ENCODE results near the gene UPP2. TPM values are rescaled to one million over a fixed set of nuclear protein-coding genes. Genes with fewer than 3 reads are reported as not detected.

UPP2 gene
- total and polyA plus RNA-seq, 2 of the 13 experiments (the other 11 are each of a cell fraction or from before 2014, with no cell fraction given) = 0.07 to 0.28 TPM

- TF ChIP-seq PAXIP1 (CRISPR knock-in tag; conservative IDR thresholded peaks at IDR 0.05) (peak; percentile 90), KLF11 (CRISPR knock-in tag; IDR thresholded peaks at IDR 0.05) (0 out of 2 replicates have a peak, but pooled peaks have one; percentile 46), ZNF225 (CRISPR knock-in tag; IDR thresholded peaks at IDR 0.05) (no peak), ZFP36L1 (CRISPR knock-in tag; IDR thresholded peaks at IDR 0.05) (no peak), ZBTB2 (CRISPR knock-in tag; IDR thresholded peaks at IDR 0.05; ENCODE audit: low read depth) (no peak), MYC (CRISPR knock-in tag; IDR thresholded peaks at IDR 0.05; ENCODE audit: borderline replicate concordance) (peak; percentile 37; the same call in 1 of the 2 replicates), DMAP1 (CRISPR knock-in tag; IDR thresholded peaks at IDR 0.05) (0 out of 2 replicates have a peak, but pooled peaks have one; percentile 21), ARNTL (CRISPR knock-in tag; IDR thresholded peaks at IDR 0.05) (no peak), SMAD9 (CRISPR knock-in tag; IDR thresholded peaks at IDR 0.05) (no peak), HDAC2 (CRISPR knock-in tag; IDR thresholded peaks at IDR 0.05) (peak; percentile 92), ZNF143 (CRISPR knock-in tag; IDR thresholded peaks at IDR 0.05) (no peak), HDAC6 (IDR thresholded peaks at IDR 0.05; ENCODE audit: low read depth, low read length) (no peak), ZNF496 (CRISPR knock-in tag; IDR thresholded peaks at IDR 0.05; ENCODE audit: insufficient replicate concordance) (no peak), ZNF629 (CRISPR knock-in tag; conservative IDR thresholded peaks at IDR 0.05) (0 out of 2 replicates have a peak, but pooled peaks have one; percentile 32), PHF21A (CRISPR knock-in tag; IDR thresholded peaks at IDR 0.05) (peak; percentile 86), ZSCAN22 (CRISPR knock-in tag; IDR thresholded peaks at IDR 0.05) (0 out of 2 replicates have a peak, but pooled peaks have one; percentile 35), ZNF33A (CRISPR knock-in tag; IDR thresholded peaks at IDR 0.05; ENCODE audit: borderline replicate concordance) (no peak), ZNF792 (CRISPR knock-in tag; IDR thresholded peaks at IDR 0.05) (peak; percentile 78; the same call in 1 of the 2 replicates)
- TF ChIP-seq, protein P1, sequence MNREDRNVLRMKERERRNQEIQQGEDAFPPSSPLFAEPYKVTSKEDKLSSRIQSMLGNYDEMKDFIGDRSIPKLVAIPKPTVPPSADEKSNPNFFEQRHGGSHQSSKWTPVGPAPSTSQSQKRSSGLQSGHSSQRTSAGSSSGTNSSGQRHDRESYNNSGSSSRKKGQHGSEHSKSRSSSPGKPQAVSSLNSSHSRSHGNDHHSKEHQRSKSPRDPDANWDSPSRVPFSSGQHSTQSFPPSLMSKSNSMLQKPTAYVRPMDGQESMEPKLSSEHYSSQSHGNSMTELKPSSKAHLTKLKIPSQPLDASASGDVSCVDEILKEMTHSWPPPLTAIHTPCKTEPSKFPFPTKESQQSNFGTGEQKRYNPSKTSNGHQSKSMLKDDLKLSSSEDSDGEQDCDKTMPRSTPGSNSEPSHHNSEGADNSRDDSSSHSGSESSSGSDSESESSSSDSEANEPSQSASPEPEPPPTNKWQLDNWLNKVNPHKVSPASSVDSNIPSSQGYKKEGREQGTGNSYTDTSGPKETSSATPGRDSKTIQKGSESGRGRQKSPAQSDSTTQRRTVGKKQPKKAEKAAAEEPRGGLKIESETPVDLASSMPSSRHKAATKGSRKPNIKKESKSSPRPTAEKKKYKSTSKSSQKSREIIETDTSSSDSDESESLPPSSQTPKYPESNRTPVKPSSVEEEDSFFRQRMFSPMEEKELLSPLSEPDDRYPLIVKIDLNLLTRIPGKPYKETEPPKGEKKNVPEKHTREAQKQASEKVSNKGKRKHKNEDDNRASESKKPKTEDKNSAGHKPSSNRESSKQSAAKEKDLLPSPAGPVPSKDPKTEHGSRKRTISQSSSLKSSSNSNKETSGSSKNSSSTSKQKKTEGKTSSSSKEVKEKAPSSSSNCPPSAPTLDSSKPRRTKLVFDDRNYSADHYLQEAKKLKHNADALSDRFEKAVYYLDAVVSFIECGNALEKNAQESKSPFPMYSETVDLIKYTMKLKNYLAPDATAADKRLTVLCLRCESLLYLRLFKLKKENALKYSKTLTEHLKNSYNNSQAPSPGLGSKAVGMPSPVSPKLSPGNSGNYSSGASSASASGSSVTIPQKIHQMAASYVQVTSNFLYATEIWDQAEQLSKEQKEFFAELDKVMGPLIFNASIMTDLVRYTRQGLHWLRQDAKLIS (CRISPR knock-in tag; IDR thresholded peaks at IDR 0.05) = no peak
- TF ChIP-seq, protein P2, sequence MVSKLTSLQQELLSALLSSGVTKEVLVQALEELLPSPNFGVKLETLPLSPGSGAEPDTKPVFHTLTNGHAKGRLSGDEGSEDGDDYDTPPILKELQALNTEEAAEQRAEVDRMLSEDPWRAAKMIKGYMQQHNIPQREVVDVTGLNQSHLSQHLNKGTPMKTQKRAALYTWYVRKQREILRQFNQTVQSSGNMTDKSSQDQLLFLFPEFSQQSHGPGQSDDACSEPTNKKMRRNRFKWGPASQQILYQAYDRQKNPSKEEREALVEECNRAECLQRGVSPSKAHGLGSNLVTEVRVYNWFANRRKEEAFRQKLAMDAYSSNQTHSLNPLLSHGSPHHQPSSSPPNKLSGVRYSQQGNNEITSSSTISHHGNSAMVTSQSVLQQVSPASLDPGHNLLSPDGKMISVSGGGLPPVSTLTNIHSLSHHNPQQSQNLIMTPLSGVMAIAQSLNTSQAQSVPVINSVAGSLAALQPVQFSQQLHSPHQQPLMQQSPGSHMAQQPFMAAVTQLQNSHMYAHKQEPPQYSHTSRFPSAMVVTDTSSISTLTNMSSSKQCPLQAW (CRISPR knock-in tag; IDR thresholded peaks at IDR 0.05) = peak; percentile 60
Observed at GRCh38 chr2:158128168-158128973, 26.7 kb downstream of the UPP2 start (continued).
